ENCODE results near the gene CETP. TPM values are rescaled to one million over a fixed set of nuclear protein-coding genes. Genes with fewer than 3 reads are reported as not detected.
A peak's percentile ranks its signal among the peaks of the same experiment; 100 is the strongest.

Gene CETP
- polyA plus RNA-seq, 1 experiment = 0.09 TPM

DNA sequence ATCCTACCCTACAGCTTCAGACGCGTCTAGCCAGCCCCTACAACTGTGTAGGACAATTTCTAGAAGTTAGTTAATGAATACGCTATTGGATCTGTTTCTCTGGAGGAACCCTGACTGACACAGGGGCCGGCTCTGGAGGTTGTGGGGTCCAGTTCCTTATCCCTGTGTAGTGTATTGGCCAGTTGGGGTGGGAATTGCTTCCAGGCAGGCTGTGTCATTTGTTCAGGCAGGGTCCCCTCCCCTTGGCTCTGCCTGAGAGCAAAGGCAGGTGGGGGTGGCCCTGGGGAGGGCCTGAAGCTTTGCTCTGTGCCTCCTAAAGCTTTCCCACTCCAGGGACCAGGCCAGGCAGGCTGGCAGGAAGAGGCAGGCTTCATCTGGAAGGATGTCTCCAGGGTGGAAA is 11.7 kb upstream of the CETP start:
- no peaks in the 10 kb centered on the region for H3K27me3 ChIP-seq (ENCODE audit: control insufficient read depth, insufficient read depth, low read length)
- H3K9me3 ChIP-seq (ENCODE audit: control insufficient read depth, insufficient read depth, low read length) = no peaks in the 10 kb centered on the region
- H3K27ac ChIP-seq (ENCODE audit: low read depth, low read length) = peak overlapping the region; percentile 21
- H3K4me3 ChIP-seq (ENCODE audit: low read depth, low read length) = no peak overlapping the region
- CTCF ChIA-PET = interaction anchor here (1.6 to 4.3 kb wide), 3 partner anchors 83 to 157 kb away, joined by 5 to 31 read pairs (median 26); no protein-coding TSS in a partner anchor
- no peak for DNase-seq (ENCODE audit: low read depth, low spot score)
- no peak for TF ChIP-seq CTCF (IDR thresholded peaks at IDR 0.05; ENCODE audit: low read depth, low read length)
- POLR2A ChIA-PET = no interaction called here

- H3K4me3 ChIP-seq (ENCODE audit: low read depth, low read length) = no peak overlapping the region
- ChIA-PET POLR2A (no interaction called here), CTCF (interaction anchor here (1.6 to 4.3 kb wide), 4 partner anchors 12 to 157 kb away, joined by 5 to 31 read pairs (median 17); no protein-coding TSS in a partner anchor)
- no peak for TF ChIP-seq CTCF (IDR thresholded peaks at IDR 0.05; ENCODE audit: low read depth, low read length)
- H3K27me3 ChIP-seq (ENCODE audit: control insufficient read depth, insufficient read depth, low read length) = no peaks in the 10 kb centered on the region
- H3K27ac ChIP-seq (ENCODE audit: low read depth, low read length) = no peak overlapping the region
- no peaks in the 10 kb centered on the region for H3K9me3 ChIP-seq (ENCODE audit: control insufficient read depth, insufficient read depth, low read length)
- no peak for DNase-seq (ENCODE audit: low read depth, low spot score)
Observed at GRCh38 chr16:56950455-56950854, 11.3 kb upstream of the CETP start.

GRCh38 chr16:56950881-56951771 is 10.6 kb upstream of the CETP start:
- ChIA-PET CTCF (interaction anchor here (0.6 to 4.3 kb wide), 9 partner anchors 12 to 158 kb away, joined by 3 to 31 read pairs (median 5); no protein-coding TSS in a partner anchor), POLR2A (interaction anchor here (1.0 to 1.1 kb wide), 2 partner anchors 18 to 38 kb away, joined by 3 read pairs; partner anchors contain the start of gene NLRC5)
- TF ChIP-seq CTCF (IDR thresholded peaks at IDR 0.05; ENCODE audit: low read depth, low read length) = peak; percentile 66
- H3K9me3 ChIP-seq (ENCODE audit: control insufficient read depth, insufficient read depth, low read length) = no peaks in the 10 kb centered on the region
- no peak for DNase-seq (ENCODE audit: low read depth, low spot score)
- H3K27ac ChIP-seq (ENCODE audit: low read depth, low read length) = no peak overlapping the region
- no peaks in the 10 kb centered on the region for H3K27me3 ChIP-seq (ENCODE audit: control insufficient read depth, insufficient read depth, low read length)
- no peak overlapping the region for H3K4me3 ChIP-seq (ENCODE audit: low read depth, low read length)

GRCh38 chr16:56953006-56953405 is 8.7 kb upstream of the CETP start:
- DNase-seq (ENCODE audit: low read depth, low spot score) = no peak
- H3K27ac ChIP-seq (ENCODE audit: low read depth, low read length) = peak overlapping the region; percentile 31
- ChIA-PET POLR2A (interaction anchor here (0.6 kb wide), 1 partner anchor 240 kb away, joined by 4 read pairs; no protein-coding TSS in a partner anchor), CTCF (interaction anchor here (0.9 to 4.3 kb wide), 3 partner anchors 12 to 93 kb away, joined by 3 to 31 read pairs (median 8); no protein-coding TSS in a partner anchor)
- H3K27me3 ChIP-seq (ENCODE audit: control insufficient read depth, insufficient read depth, low read length) = no peaks in the 10 kb centered on the region
- no peaks in the 10 kb centered on the region; the same call in 1 of the 2 replicates for H3K9me3 ChIP-seq (ENCODE audit: control insufficient read depth, insufficient read depth, low read length)
- H3K4me3 ChIP-seq (ENCODE audit: low read depth, low read length) = no peak overlapping the region
- TF ChIP-seq CTCF (IDR thresholded peaks at IDR 0.05; ENCODE audit: low read depth, low read length) = no peak

DNA sequence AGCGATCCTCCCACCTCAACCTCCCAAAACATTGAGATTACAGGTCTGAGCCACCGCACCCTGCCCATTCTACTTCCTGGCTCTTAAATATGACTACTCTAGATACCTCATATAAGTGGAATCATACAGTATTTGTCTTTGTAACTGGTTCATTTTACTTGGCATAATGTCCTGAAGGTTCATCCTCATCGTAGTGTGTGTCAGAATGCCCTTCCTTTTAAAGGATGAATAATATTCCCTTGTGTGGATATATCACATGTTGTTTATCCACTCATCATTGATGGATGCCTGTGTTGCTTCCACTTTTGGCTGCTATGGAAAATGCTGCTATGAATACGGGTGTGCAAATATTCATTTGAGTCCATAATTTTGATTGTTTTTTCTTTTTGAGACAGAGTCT is 5.7 kb upstream of the CETP start:
- ChIA-PET POLR2A (no interaction called here), CTCF (interaction anchor here (1.0 kb wide), 1 partner anchor 10 kb away, joined by 3 read pairs; no protein-coding TSS in a partner anchor)
- TF ChIP-seq CTCF (IDR thresholded peaks at IDR 0.05; ENCODE audit: low read depth, low read length) = no peak
- H3K27me3 ChIP-seq (ENCODE audit: control insufficient read depth, insufficient read depth, low read length) = no peaks in the 10 kb centered on the region
- DNase-seq (ENCODE audit: low read depth, low spot score) = no peak
- H3K27ac ChIP-seq (ENCODE audit: low read depth, low read length) = no peak overlapping the region
- no peak overlapping the region for H3K4me3 ChIP-seq (ENCODE audit: low read depth, low read length)
- H3K9me3 ChIP-seq (ENCODE audit: control insufficient read depth, insufficient read depth, low read length) = no peaks in the 10 kb centered on the region; the same call in 1 of the 2 replicates
